ENCODE data around the gene LRPAP1.
"Not testable (repeated sequence)": the region's sequence is repeated elsewhere in the genome, so short reads cannot be mapped to it uniquely, and the experiment has no call there.

LRPAP1 gene

DNA sequence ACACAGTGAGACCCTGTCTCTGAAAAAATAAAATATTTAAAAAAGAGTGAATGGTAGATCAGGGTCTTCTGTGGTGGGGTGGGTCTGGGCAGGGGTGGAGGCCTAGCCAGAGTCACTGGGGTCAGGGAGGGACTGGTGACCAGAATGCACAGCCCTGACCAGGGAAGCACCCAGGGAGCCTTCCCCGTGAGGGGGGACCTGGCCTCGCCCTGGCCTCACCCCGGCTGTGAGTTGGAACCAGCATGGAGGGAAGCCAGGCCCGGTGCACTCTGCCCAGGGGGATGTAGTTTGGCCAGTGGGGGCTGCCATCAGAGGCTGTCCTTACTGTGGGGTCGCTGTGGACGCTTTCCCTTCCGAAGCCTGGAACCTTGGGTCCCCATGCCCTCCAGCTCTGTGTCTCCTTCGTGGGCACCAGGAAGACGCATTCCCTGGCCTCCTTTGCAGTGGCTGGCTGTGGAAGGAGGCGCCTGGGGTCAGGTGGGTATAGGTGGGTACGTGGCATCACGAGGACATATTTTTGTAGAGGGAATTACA is 18.6 kb upstream of the LRPAP1 start:
- not testable (repeated sequence) for H3K36me3 ChIP-seq (ENCODE audit: control insufficient read depth, insufficient read depth, low read length); H3K9me3 ChIP-seq (ENCODE audit: control insufficient read depth, low read length); H3K4me3 ChIP-seq (ENCODE audit: insufficient read depth, low read depth, low read length, poor library complexity, severe bottlenecking); H3K27me3 ChIP-seq (replicated peaks; ENCODE audit: control insufficient read depth, insufficient read depth, low read length, poor library complexity, severe bottlenecking); H3K27ac ChIP-seq (ENCODE audit: insufficient read depth, low read length, poor library complexity, severe bottlenecking); DNase-seq; H3K4me1 ChIP-seq (ENCODE audit: control insufficient read depth, insufficient read depth, low read length, poor library complexity, severe bottlenecking)

- not testable (repeated sequence) for H3K9me3 ChIP-seq (ENCODE audit: control insufficient read depth, low read length); H3K4me1 ChIP-seq (ENCODE audit: control insufficient read depth, insufficient read depth, low read length, poor library complexity, severe bottlenecking); H3K27ac ChIP-seq (ENCODE audit: insufficient read depth, low read length, poor library complexity, severe bottlenecking); H3K4me3 ChIP-seq (ENCODE audit: insufficient read depth, low read depth, low read length, poor library complexity, severe bottlenecking); H3K27me3 ChIP-seq (replicated peaks; ENCODE audit: control insufficient read depth, insufficient read depth, low read length, poor library complexity, severe bottlenecking); H3K36me3 ChIP-seq (ENCODE audit: control insufficient read depth, insufficient read depth, low read length); DNase-seq
Observed at GRCh38 chr4:3550041-3550440, 17.8 kb upstream of the LRPAP1 start.

DNA sequence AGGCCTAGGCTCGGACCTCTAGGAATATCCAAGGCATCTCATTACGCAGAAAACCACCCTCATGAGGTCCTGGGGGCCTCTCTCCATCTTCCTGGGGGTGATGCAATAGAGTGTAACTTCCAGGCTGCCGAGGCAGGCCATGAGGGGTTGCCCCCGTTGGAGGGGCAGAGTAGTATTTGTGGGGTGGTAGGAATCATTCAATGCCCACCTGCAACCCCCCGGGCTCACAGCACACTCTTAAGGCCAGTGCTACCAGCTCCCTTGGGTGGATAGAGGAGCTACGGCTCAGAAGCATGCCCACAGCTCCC is 17.4 kb upstream of the LRPAP1 start:
- H3K4me3 ChIP-seq (ENCODE audit: insufficient read depth, low read depth, low read length, poor library complexity, severe bottlenecking); DNase-seq; H3K9me3 ChIP-seq (ENCODE audit: control insufficient read depth, low read length); H3K27ac ChIP-seq (ENCODE audit: insufficient read depth, low read length, poor library complexity, severe bottlenecking); H3K4me1 ChIP-seq (ENCODE audit: control insufficient read depth, insufficient read depth, low read length, poor library complexity, severe bottlenecking); H3K36me3 ChIP-seq (ENCODE audit: control insufficient read depth, insufficient read depth, low read length); H3K27me3 ChIP-seq (replicated peaks; ENCODE audit: control insufficient read depth, insufficient read depth, low read length, poor library complexity, severe bottlenecking): not testable (repeated sequence)

DNA sequence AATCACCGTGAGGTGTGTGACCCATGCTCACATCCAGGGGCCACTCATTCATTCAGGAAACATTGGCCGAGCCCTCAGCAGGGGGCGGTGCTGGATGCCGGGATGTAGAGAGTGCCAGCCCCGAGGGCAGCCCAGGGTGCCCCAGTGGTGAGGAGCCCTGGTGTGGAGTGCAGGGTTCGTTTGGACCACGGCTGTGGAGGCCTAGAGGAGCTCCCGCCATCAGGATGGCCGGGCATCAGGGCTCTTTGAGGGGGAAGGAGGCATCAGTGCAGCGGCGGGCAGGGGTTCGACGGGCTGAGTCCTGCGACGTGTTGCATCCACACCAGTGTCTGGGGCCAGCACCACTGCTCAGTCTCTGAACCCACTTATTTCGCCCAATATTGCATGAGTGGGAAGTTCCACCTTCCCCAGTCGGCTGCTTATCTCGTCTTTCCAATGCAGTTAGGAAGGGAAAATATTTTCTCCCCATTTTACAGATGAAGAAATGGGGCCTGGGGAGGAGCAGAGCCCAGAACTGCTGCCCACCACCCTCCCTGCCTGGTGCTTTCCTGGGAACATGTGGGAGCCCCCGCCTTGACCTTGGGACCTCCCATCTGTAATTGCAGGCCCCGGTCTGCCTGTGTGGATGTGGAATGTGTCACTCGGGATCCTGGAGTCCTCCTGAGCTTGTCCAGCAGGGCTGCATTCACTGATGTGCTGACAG is 16.9 kb upstream of the LRPAP1 start:
- H3K9me3 ChIP-seq (ENCODE audit: control insufficient read depth, low read length); H3K27ac ChIP-seq (ENCODE audit: insufficient read depth, low read length, poor library complexity, severe bottlenecking); H3K4me3 ChIP-seq (ENCODE audit: insufficient read depth, low read depth, low read length, poor library complexity, severe bottlenecking); DNase-seq; H3K27me3 ChIP-seq (replicated peaks; ENCODE audit: control insufficient read depth, insufficient read depth, low read length, poor library complexity, severe bottlenecking); H3K36me3 ChIP-seq (ENCODE audit: control insufficient read depth, insufficient read depth, low read length); H3K4me1 ChIP-seq (ENCODE audit: control insufficient read depth, insufficient read depth, low read length, poor library complexity, severe bottlenecking): not testable (repeated sequence)

GRCh38 chr4:3546721-3547120 is 14.5 kb upstream of the LRPAP1 start:
- H3K36me3 ChIP-seq (ENCODE audit: control insufficient read depth, insufficient read depth, low read length); H3K4me1 ChIP-seq (ENCODE audit: control insufficient read depth, insufficient read depth, low read length, poor library complexity, severe bottlenecking); H3K9me3 ChIP-seq (ENCODE audit: control insufficient read depth, low read length); H3K27ac ChIP-seq (ENCODE audit: insufficient read depth, low read length, poor library complexity, severe bottlenecking); DNase-seq; H3K27me3 ChIP-seq (replicated peaks; ENCODE audit: control insufficient read depth, insufficient read depth, low read length, poor library complexity, severe bottlenecking); H3K4me3 ChIP-seq (ENCODE audit: insufficient read depth, low read depth, low read length, poor library complexity, severe bottlenecking): not testable (repeated sequence)

DNA sequence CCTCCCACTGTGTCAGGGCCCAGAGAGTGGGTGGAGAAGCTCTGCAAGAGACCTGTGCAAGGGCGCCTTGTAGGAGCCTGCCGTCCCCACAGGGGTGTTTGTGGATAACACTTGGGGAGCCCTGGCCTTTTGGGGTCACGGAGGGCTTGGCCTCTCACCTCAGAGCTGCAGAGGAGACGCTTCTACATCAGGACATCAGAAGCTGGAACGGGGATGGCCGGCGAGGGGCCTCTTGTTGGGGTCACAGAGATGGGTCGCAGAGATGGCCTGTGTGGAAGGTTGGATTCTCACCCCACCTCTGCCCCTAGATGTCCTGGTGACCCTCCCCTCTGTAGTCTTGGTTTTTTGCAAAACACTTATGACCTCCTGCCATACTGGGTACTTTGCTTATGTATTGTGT is 13.1 kb upstream of the LRPAP1 start:
- H3K4me3 ChIP-seq (ENCODE audit: insufficient read depth, low read depth, low read length, poor library complexity, severe bottlenecking); H3K27ac ChIP-seq (ENCODE audit: insufficient read depth, low read length, poor library complexity, severe bottlenecking); H3K36me3 ChIP-seq (ENCODE audit: control insufficient read depth, insufficient read depth, low read length); H3K27me3 ChIP-seq (replicated peaks; ENCODE audit: control insufficient read depth, insufficient read depth, low read length, poor library complexity, severe bottlenecking); DNase-seq; H3K9me3 ChIP-seq (ENCODE audit: control insufficient read depth, low read length); H3K4me1 ChIP-seq (ENCODE audit: control insufficient read depth, insufficient read depth, low read length, poor library complexity, severe bottlenecking): not testable (repeated sequence)

GRCh38 chr4:3544259-3545025 is 12.2 kb upstream of the LRPAP1 start:
- not testable (repeated sequence) for H3K36me3 ChIP-seq (ENCODE audit: control insufficient read depth, insufficient read depth, low read length); H3K9me3 ChIP-seq (ENCODE audit: control insufficient read depth, low read length); H3K4me3 ChIP-seq (ENCODE audit: insufficient read depth, low read depth, low read length, poor library complexity, severe bottlenecking); H3K4me1 ChIP-seq (ENCODE audit: control insufficient read depth, insufficient read depth, low read length, poor library complexity, severe bottlenecking); H3K27me3 ChIP-seq (replicated peaks; ENCODE audit: control insufficient read depth, insufficient read depth, low read length, poor library complexity, severe bottlenecking); H3K27ac ChIP-seq (ENCODE audit: insufficient read depth, low read length, poor library complexity, severe bottlenecking); DNase-seq

- not testable (repeated sequence) for H3K4me3 ChIP-seq (ENCODE audit: insufficient read depth, low read depth, low read length, poor library complexity, severe bottlenecking)
Observed at GRCh38 chr4:3543415-3543814, 11.2 kb upstream of the LRPAP1 start.

DNA sequence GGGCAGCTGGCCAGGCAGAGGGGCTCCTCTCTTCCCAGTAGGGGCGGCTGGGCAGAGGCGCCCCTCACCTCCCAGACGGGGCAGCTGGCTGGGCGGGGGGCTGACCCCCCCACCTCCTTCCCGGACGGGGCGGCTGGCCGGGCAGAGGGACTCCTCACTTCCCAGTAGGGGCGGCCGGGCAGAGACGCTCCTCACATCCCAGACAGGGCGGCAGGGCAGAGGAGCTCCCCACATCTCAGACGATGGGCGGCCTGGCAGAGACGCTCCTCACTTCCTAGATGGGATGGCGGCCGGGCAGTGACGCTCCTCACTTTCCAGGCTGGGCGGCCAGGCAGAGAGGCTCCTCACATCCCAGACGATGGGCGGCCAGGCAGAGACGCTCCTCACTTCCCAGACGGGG is 6.7 kb upstream of the LRPAP1 start:
- not testable (repeated sequence) for H3K4me1 ChIP-seq (ENCODE audit: control insufficient read depth, insufficient read depth, low read length, poor library complexity, severe bottlenecking); H3K4me3 ChIP-seq (ENCODE audit: insufficient read depth, low read depth, low read length, poor library complexity, severe bottlenecking); DNase-seq; H3K27ac ChIP-seq (ENCODE audit: insufficient read depth, low read length, poor library complexity, severe bottlenecking); H3K27me3 ChIP-seq (replicated peaks; ENCODE audit: control insufficient read depth, insufficient read depth, low read length, poor library complexity, severe bottlenecking); H3K36me3 ChIP-seq (ENCODE audit: control insufficient read depth, insufficient read depth, low read length); H3K9me3 ChIP-seq (ENCODE audit: control insufficient read depth, low read length)

More at GRCh38 chr4:3543415-3543814, 11.2 kb upstream of the LRPAP1 start:
- not testable (repeated sequence) for H3K36me3 ChIP-seq (ENCODE audit: control insufficient read depth, insufficient read depth, low read length); H3K27me3 ChIP-seq (replicated peaks; ENCODE audit: control insufficient read depth, insufficient read depth, low read length, poor library complexity, severe bottlenecking); H3K27ac ChIP-seq (ENCODE audit: insufficient read depth, low read length, poor library complexity, severe bottlenecking); H3K9me3 ChIP-seq (ENCODE audit: control insufficient read depth, low read length); H3K4me1 ChIP-seq (ENCODE audit: control insufficient read depth, insufficient read depth, low read length, poor library complexity, severe bottlenecking); DNase-seq

DNA sequence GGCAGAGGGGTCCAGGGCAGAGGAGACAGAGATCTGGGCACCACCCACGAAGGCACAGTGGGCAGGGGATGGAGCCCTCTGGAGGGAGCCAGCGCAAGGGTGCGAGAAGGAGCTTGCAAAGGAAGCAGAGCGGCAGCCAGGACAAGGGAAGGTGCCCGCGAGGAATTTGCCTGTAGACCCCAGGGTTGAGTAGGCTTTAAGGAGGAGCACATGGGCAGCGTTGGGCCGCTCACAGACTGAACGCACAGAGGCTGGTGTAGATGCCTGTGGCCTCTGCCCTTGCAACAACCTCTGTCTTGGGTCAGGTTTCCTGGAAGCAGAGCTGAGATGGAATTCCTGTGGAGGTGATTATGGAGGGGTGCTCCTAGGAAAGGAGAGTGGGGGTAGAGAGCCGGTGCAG is 3.6 kb upstream of the LRPAP1 start:
- not testable (repeated sequence) for H3K4me3 ChIP-seq (ENCODE audit: insufficient read depth, low read depth, low read length, poor library complexity, severe bottlenecking); H3K27me3 ChIP-seq (replicated peaks; ENCODE audit: control insufficient read depth, insufficient read depth, low read length, poor library complexity, severe bottlenecking); DNase-seq; H3K36me3 ChIP-seq (ENCODE audit: control insufficient read depth, insufficient read depth, low read length); H3K27ac ChIP-seq (ENCODE audit: insufficient read depth, low read length, poor library complexity, severe bottlenecking); H3K9me3 ChIP-seq (ENCODE audit: control insufficient read depth, low read length)
- H3K4me1 ChIP-seq (ENCODE audit: control insufficient read depth, insufficient read depth, low read length, poor library complexity, severe bottlenecking), result peaks cover 14% of the 10 kb centered on the region

Measured in effector memory CD4-positive, alpha-beta T cell (primary cell).